H9 (cell line): ENCODE results near the gene DCN. TPM values are rescaled to one million over a fixed set of nuclear protein-coding genes. Genes with fewer than 3 reads are reported as not detected.
"Not testable (repeated sequence)": the region's sequence is repeated elsewhere in the genome, so short reads cannot be mapped to it uniquely, and the experiment has no call there.

Experiments used
- DNase-seq: peaks from one replicate; pipeline ENCODE4 v3.0.0-alpha.2; 2017
- H2AFZ ChIP-seq: one replicate; pipeline ENCODE4 v1.6.1; 2013; ENCODE audit warnings: mild to moderate bottlenecking, low read length, control low read depth, moderate library complexity
- H2AK5ac ChIP-seq: 2 replicates; pipeline ENCODE4 v1.6.1; 2013; ENCODE audit warnings: low read length, control low read depth, mixed read lengths; ENCODE audit not compliant: insufficient read length
- H2BK120ac ChIP-seq: one replicate; pipeline ENCODE4 v1.6.1; 2013; ENCODE audit warnings: low read depth, mild to moderate bottlenecking, low read length, control low read depth, inconsistent platforms; ENCODE audit not compliant: poor library complexity, severe bottlenecking
- H2BK12ac ChIP-seq: 2 replicates; pipeline ENCODE4 v1.6.1; 2013; ENCODE audit warnings: low read length, control low read depth, mixed read lengths, low read depth; ENCODE audit not compliant: insufficient read length
- H2BK15ac ChIP-seq: 2 replicates; pipeline ENCODE4 v1.6.1; 2013; ENCODE audit warnings: low read depth, low read length, control low read depth
- H2BK20ac ChIP-seq: one replicate; pipeline ENCODE4 v1.6.1; 2013; ENCODE audit warnings: low read depth, mild to moderate bottlenecking, low read length, control low read depth, inconsistent platforms; ENCODE audit not compliant: poor library complexity, severe bottlenecking
- H2BK5ac ChIP-seq: 2 replicates; pipeline ENCODE4 v1.6.1; 2013; ENCODE audit warnings: low read length, control low read depth, mixed read lengths; ENCODE audit not compliant: insufficient read length
- H3K14ac ChIP-seq: 2 replicates; pipeline ENCODE4 v1.6.1; 2013; ENCODE audit warnings: low read length, control low read depth; ENCODE audit not compliant: insufficient read depth
- H3K18ac ChIP-seq: 2 replicates; pipeline ENCODE4 v1.6.1; 2013; ENCODE audit warnings: low read depth, mild to moderate bottlenecking, mixed read lengths, low read length, control low read depth; ENCODE audit not compliant: insufficient read length
- H3K23ac ChIP-seq: 2 replicates; pipeline ENCODE4 v1.6.1; 2013; ENCODE audit warnings: low read length, control low read depth, mixed read lengths, low read depth; ENCODE audit not compliant: insufficient read length
- H3K23me2 ChIP-seq: 2 replicates; pipeline ENCODE4 v1.6.1; 2013; ENCODE audit warnings: low read depth, mild to moderate bottlenecking, mixed read lengths, low read length, control low read depth; ENCODE audit not compliant: insufficient read length, poor library complexity, severe bottlenecking
- H3K27ac ChIP-seq: 2 replicates; pipeline ENCODE4 v1.5.1; 2013; ENCODE audit warnings: low read length, control low read depth, mixed read lengths, low read depth; ENCODE audit not compliant: insufficient read length
- H3K27me3 ChIP-seq: 2 replicates; pipeline ENCODE4 v1.6.1; 2013; ENCODE audit warnings: low read length, control low read depth, inconsistent platforms; ENCODE audit not compliant: insufficient read depth
- H3K4ac ChIP-seq: 2 replicates; pipeline ENCODE4 v1.6.1; 2013; ENCODE audit warnings: low read depth, mild to moderate bottlenecking, control low read depth, inconsistent platforms, low read length, moderate library complexity
- H3K4me1 ChIP-seq: 2 replicates; pipeline ENCODE4 v1.6.1; 2013; ENCODE audit warnings: low read length, control low read depth, inconsistent platforms; ENCODE audit not compliant: insufficient read depth
- H3K4me2 ChIP-seq: 2 replicates; pipeline ENCODE4 v1.6.1; 2013; ENCODE audit warnings: low read length, control low read depth, mixed read lengths; ENCODE audit not compliant: insufficient read length, insufficient read depth
- H3K56ac ChIP-seq: 2 replicates; pipeline ENCODE4 v1.6.1; 2013; ENCODE audit warnings: low read depth, mild to moderate bottlenecking, mixed read lengths, low read length, control low read depth; ENCODE audit not compliant: insufficient read length
- H3K79me1 ChIP-seq: 2 replicates; pipeline ENCODE4 v1.6.1; 2013; ENCODE audit warnings: low read depth, mild to moderate bottlenecking, moderate library complexity, low read length, control low read depth, inconsistent platforms; ENCODE audit not compliant: insufficient read depth, poor library complexity, severe bottlenecking
- H3K79me2 ChIP-seq: 2 replicates; pipeline ENCODE4 v1.6.1; 2013; ENCODE audit warnings: low read length, control low read depth, inconsistent platforms; ENCODE audit not compliant: insufficient read depth
- H3K9ac ChIP-seq: 2 replicates; pipeline ENCODE4 v1.6.1; 2013; ENCODE audit warnings: low read length, control low read depth, mixed read lengths; ENCODE audit not compliant: insufficient read length; ENCODE audit errors: extremely low read depth
- H3K9me3 ChIP-seq: one replicate; pipeline ENCODE4 v1.6.1; 2013; ENCODE audit warnings: low read depth, low read length, inconsistent platforms; ENCODE audit not compliant: control insufficient read depth
- H3T11ph ChIP-seq: one replicate; pipeline ENCODE4 v1.6.1; 2013; ENCODE audit warnings: mild to moderate bottlenecking, low read length, control low read depth, inconsistent platforms
- H4K20me1 ChIP-seq: one replicate; pipeline ENCODE4 v1.6.1; 2013; ENCODE audit not compliant: control insufficient read depth, insufficient read length, insufficient read depth
- H4K5ac ChIP-seq: 2 replicates; pipeline ENCODE4 v1.6.1; 2013; ENCODE audit warnings: low read depth, mild to moderate bottlenecking, mixed read lengths, low read length, control low read depth; ENCODE audit not compliant: insufficient read length
- H4K8ac ChIP-seq: replicated peaks from 2 replicates; pipeline ENCODE4 v1.6.1; 2013; ENCODE audit warnings: low read length, control low read depth, mixed read lengths, low read depth; ENCODE audit not compliant: insufficient read length
- H4K91ac ChIP-seq: 2 replicates; pipeline ENCODE4 v1.6.1; 2013; ENCODE audit warnings: low read depth, mild to moderate bottlenecking, moderate library complexity, mixed read lengths, low read length, control low read depth; ENCODE audit not compliant: insufficient read length
- H3K27ac Mint-ChIP-seq, 3 experiments: 2 replicates in 2 of 3; 3 replicates in 1 of 3; pipeline ENCODE4 v1.8.0; 2020 to 2021; ENCODE audit warnings: mixed read lengths in 3 of 3, mild to moderate bottlenecking in 1 of 3, moderate library complexity in 1 of 3
- H3K27me3 Mint-ChIP-seq: 2 replicates; pipeline ENCODE4 v1.8.0; 2021; ENCODE audit warnings: low read depth, mild to moderate bottlenecking, moderate library complexity, mixed read lengths
- H3K36me3 Mint-ChIP-seq, 3 experiments: 2 replicates in 2 of 3; 3 replicates in 1 of 3; pipeline ENCODE4 v1.8.0; 2020 to 2021; ENCODE audit warnings: low read depth in 3 of 3, mixed read lengths in 3 of 3; ENCODE audit not compliant: insufficient read depth in 1 of 3
- H3K4me1 Mint-ChIP-seq, 2 experiments: 2 replicates each; pipeline ENCODE4 v1.8.0; 2020; ENCODE audit warnings: mixed read lengths in 2 of 2
- H3K4me3 Mint-ChIP-seq, 2 experiments: 2 replicates in 1 of 2; 3 replicates in 1 of 2; pipeline ENCODE4 v1.8.0; 2020 to 2021; ENCODE audit warnings: mild to moderate bottlenecking in 2 of 2, mixed read lengths in 2 of 2, moderate library complexity in 1 of 2
- H3K9me3 Mint-ChIP-seq, 2 experiments: 2 replicates in 1 of 2; 3 replicates in 1 of 2; pipeline ENCODE4 v1.8.0; 2020; ENCODE audit warnings: mild to moderate bottlenecking in 2 of 2, mixed read lengths in 2 of 2, moderate library complexity in 1 of 2
- total RNA-seq: library from RNA; stranded (reverse); gene quantifications from 2 replicates; pipeline ENCODE4 v1.2.1, GENCODE V29; 2021
- TF ChIP-seq, protein P1 (sequence below): fragments of 200-600 bp; sonication (generic); conservative IDR thresholded peaks from 3 replicates; pipeline ENCODE4 v1.8.0; 2021; ENCODE audit warnings: antibody characterized with exemption, mild to moderate bottlenecking

Gene DCN
- total RNA-seq, 1 experiment from 2014 or later: not detected

DNA sequence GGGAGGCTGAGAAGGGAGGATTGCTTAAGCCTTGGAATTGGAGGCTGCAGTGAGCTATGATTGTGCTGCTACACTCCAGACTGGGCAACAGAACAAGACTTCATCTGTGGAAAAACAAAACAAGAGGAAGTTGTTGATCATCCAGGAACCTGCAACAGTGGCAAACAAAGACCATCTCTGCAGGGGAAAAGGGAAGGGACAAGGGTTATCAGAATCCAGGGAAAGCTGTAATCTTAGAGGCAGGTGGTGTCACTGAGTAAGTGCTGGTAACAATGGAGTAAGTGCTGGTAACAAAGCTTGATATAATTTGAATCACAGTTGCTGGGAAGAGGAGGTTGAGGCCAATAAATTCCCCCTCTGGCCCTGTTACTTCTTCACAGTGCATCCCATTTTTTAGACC lies 27.5 kb upstream of the DCN start:
- H3K18ac ChIP-seq: no peak overlapping the region
- H3K4ac ChIP-seq: no peak overlapping the region
- no peak overlapping the region for H2AFZ ChIP-seq
- Mint-ChIP-seq H3K27me3 (no peaks in the 10 kb centered on the region), H3K36me3 (peaks cover 0 to 6% (median 0%) of the 10 kb centered on the region in 3 experiments; a peak in 1 of 7 replicates), H3K9me3 (no peaks in the 10 kb centered on the region; a peak in 2 of 5 replicates), H3K4me3 (no peak overlapping the region), H3K4me1 (0 out of 4 replicates have a peak, but pooled peaks cover 0 to 3% of the 10 kb centered on the region in 2 experiments), H3K27ac (peak overlapping the region in 1 of 3 experiments; percentile 33; a peak in 3 of 7 replicates)
- H2AK5ac ChIP-seq: no peak overlapping the region
- TF ChIP-seq, protein P1, sequence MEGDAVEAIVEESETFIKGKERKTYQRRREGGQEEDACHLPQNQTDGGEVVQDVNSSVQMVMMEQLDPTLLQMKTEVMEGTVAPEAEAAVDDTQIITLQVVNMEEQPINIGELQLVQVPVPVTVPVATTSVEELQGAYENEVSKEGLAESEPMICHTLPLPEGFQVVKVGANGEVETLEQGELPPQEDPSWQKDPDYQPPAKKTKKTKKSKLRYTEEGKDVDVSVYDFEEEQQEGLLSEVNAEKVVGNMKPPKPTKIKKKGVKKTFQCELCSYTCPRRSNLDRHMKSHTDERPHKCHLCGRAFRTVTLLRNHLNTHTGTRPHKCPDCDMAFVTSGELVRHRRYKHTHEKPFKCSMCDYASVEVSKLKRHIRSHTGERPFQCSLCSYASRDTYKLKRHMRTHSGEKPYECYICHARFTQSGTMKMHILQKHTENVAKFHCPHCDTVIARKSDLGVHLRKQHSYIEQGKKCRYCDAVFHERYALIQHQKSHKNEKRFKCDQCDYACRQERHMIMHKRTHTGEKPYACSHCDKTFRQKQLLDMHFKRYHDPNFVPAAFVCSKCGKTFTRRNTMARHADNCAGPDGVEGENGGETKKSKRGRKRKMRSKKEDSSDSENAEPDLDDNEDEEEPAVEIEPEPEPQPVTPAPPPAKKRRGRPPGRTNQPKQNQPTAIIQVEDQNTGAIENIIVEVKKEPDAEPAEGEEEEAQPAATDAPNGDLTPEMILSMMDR: no peak
- no peak overlapping the region for H2BK120ac ChIP-seq
- no peak overlapping the region for H4K5ac ChIP-seq
- H3K79me2 ChIP-seq: no peaks in the 10 kb centered on the region
- H2BK12ac ChIP-seq: no peak overlapping the region
- H3K4me2 ChIP-seq: no peak overlapping the region
- no peak overlapping the region for H4K8ac ChIP-seq
- no peaks in the 10 kb centered on the region for H3K9me3 ChIP-seq
- H3K23ac ChIP-seq: no peak overlapping the region
- H4K20me1 ChIP-seq: no peaks in the 10 kb centered on the region
- no peak overlapping the region for H2BK20ac ChIP-seq
- H3K9ac ChIP-seq: no peak overlapping the region
- no peak overlapping the region for H2BK15ac ChIP-seq
- no peak overlapping the region for H2BK5ac ChIP-seq
- H3K27ac ChIP-seq: no peak overlapping the region
- DNase-seq: no peak
- no peak overlapping the region for H3K56ac ChIP-seq
- H3K27me3 ChIP-seq: no peaks in the 10 kb centered on the region
- no peak overlapping the region for H4K91ac ChIP-seq
- no peak overlapping the region for H3T11ph ChIP-seq
- H3K4me1 ChIP-seq: no peaks in the 10 kb centered on the region
- no peaks in the 10 kb centered on the region for H3K79me1 ChIP-seq
- H3K14ac ChIP-seq: no peak overlapping the region
- H3K23me2 ChIP-seq: no peaks in the 10 kb centered on the region

DNA sequence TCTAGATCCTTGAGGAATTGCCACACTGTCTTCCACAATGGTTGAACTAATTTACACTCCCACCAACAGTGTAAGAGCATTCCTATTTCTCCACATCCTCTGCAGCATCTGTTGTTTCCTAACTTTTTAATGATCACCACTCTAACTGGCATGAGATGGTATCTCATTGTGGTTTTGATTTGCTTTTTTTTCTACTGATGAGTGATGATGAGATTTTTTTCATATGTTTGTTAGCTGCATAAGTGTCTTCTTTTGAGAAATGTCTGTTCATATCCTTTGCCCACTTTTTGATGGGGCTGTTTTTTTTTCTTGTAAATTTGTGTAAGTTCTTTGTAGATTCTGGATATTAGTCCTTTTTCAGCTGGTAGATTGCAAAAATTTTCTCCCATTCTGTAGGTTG lies 24.7 kb upstream of the DCN start:
- H2BK15ac ChIP-seq, H3K79me1 ChIP-seq, H2AFZ ChIP-seq, H2AK5ac ChIP-seq, H3K14ac ChIP-seq, H3K4me1 ChIP-seq, H3K18ac ChIP-seq, H3K27ac ChIP-seq, H2BK120ac ChIP-seq, H3K9me3 Mint-ChIP-seq, H3K23me2 ChIP-seq, H4K20me1 ChIP-seq, H2BK20ac ChIP-seq, H2BK5ac ChIP-seq, H3K4me2 ChIP-seq, H3K9ac ChIP-seq, H4K91ac ChIP-seq, DNase-seq, H3T11ph ChIP-seq, H3K27me3 ChIP-seq, H4K8ac ChIP-seq, H3K23ac ChIP-seq, H3K27me3 Mint-ChIP-seq, H2BK12ac ChIP-seq, H3K36me3 Mint-ChIP-seq, H3K9me3 ChIP-seq, H4K5ac ChIP-seq, H3K56ac ChIP-seq, H3K4ac ChIP-seq, H3K27ac Mint-ChIP-seq, H3K79me2 ChIP-seq, H3K4me3 Mint-ChIP-seq: not testable (repeated sequence)
- peaks cover 10 to 13% of the 10 kb centered on the region in 2 experiments for H3K4me1 Mint-ChIP-seq
